ENCODE data around the gene PDE9A. TPM values are rescaled to one million over a fixed set of nuclear protein-coding genes. Genes with fewer than 3 reads are reported as not detected.

The PDE9A gene
- total and polyA plus RNA-seq, 2 of the 4 experiments (the other 2 are of a cell fraction) = 0.89 to 0.90 TPM

DNA sequence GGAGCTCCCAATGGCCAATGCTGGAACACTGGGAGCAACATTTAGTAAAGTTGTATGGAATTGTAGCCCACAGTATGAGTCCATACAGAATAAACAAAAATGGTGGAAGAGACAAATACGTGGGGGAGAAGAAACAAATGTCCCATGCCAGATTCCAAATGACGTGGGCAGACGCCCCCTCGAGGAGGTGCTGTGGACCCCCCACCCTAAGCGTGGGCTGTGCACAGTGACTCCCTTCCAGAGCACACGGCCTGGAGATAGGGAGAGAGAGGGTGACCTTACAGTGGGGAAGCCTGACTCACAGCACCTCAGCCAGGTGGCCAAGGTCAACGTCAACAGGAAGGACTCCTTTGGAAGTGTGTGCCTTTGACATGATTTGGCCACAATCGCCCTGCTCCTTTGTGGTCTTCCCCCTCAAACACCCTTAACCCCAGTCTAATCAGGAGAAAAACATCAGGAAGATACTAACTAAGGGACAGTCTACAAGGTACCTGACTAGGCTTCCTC lies 13.7 kb upstream of the PDE9A start:
- WGBS, 2 experiments (ENCODE audit: extremely low coverage in 2 of 2, insufficient read length in 1 of 2) = 100% methylated on average over 1 of the region's 8 CpGs; no CpG with 5 or more reads in 1 of the 2 experiments
- Histone ChIP-seq H3K36me3 (ENCODE audit: control insufficient read depth, insufficient read depth, low read length) (no peaks in the 10 kb centered on the region), H3K27ac (ENCODE audit: insufficient read depth, low read length) (no peak overlapping the region), H4K20me1 (ENCODE audit: insufficient read depth, low read length) (peaks cover 2% of the 10 kb centered on the region; the same call in 1 of the 2 replicates), H2BK5ac (ENCODE audit: low read depth, low read length, poor library complexity, severe bottlenecking) (no peak overlapping the region), H3K27me3 (ENCODE audit: control insufficient read depth, insufficient read depth, low read length) (no peaks in the 10 kb centered on the region; the same call in 1 of the 2 replicates), H2BK15ac (ENCODE audit: low read depth, low read length) (no peak overlapping the region), H4K91ac (ENCODE audit: insufficient read depth, low read depth, low read length) (no peak overlapping the region; the same call in 1 of the 2 replicates), H2AFZ (replicated peaks; ENCODE audit: low read length, poor library complexity) (no peak overlapping the region), H3K4me3 (ENCODE audit: insufficient read depth, low read depth, low read length) (no peak overlapping the region), H3K4me2 (ENCODE audit: low read depth, low read length) (no peak overlapping the region), H3K18ac (ENCODE audit: low read depth, low read length) (no peak overlapping the region; the same call in 1 of the 2 replicates), H2AK5ac (ENCODE audit: low read depth, low read length) (no peak overlapping the region), H3K56ac (ENCODE audit: extremely low read depth, insufficient read depth, low read length) (no peak overlapping the region), H3K4me1 (ENCODE audit: control insufficient read depth, insufficient read depth, low read length) (peaks cover 18% of the 10 kb centered on the region), H3K9me3 (ENCODE audit: control insufficient read depth, insufficient read depth, low read length) (no peaks in the 10 kb centered on the region), H3K4ac (ENCODE audit: low read depth, low read length) (no peak overlapping the region), H4K5ac (ENCODE audit: low read depth, low read length) (no peak overlapping the region), H3K9me1 (ENCODE audit: insufficient read depth, low read length) (no peaks in the 10 kb centered on the region), H3K79me1 (ENCODE audit: low read depth in 1 of 2, low read length in 2 of 2) (no peaks in the 10 kb centered on the region), H2BK20ac (ENCODE audit: low read depth, low read length) (no peak overlapping the region), H3K9ac (ENCODE audit: low read depth, low read length) (no peak overlapping the region), H3K23ac (ENCODE audit: low read depth, low read length) (no peak overlapping the region), H4K8ac (ENCODE audit: low read depth in 2 of 2, low read length in 2 of 2) (no peak overlapping the region), H3K14ac (replicated peaks; ENCODE audit: low read depth, low read length) (no peak overlapping the region; the same call in 1 of the 2 replicates), H2BK120ac (ENCODE audit: low read depth, low read length) (no peak overlapping the region), H2AK9ac (replicated peaks; ENCODE audit: low read depth, low read length, poor library complexity) (no peak overlapping the region)
- no peak for TF ChIP-seq MXI1 (IDR thresholded peaks at IDR 0.05; ENCODE audit: borderline replicate concordance, low read depth, low read length)
- no peak for TF ChIP-seq CHD1 (IDR thresholded peaks at IDR 0.05; ENCODE audit: low read depth, low read length)
- no peak for TF ChIP-seq RCOR1 (IDR thresholded peaks at IDR 0.05; ENCODE audit: insufficient replicate concordance, low read length)
- no peak for TF ChIP-seq MAFK (IDR thresholded peaks at IDR 0.05; ENCODE audit: low read depth, low read length)
- TF ChIP-seq CEBPB (IDR thresholded peaks at IDR 0.05; ENCODE audit: low read depth, low read length) = no peak
- no peak for TF ChIP-seq NFE2L2 (IDR thresholded peaks at IDR 0.05; ENCODE audit: low read depth, low read length)
- no peak for TF ChIP-seq POLR2A (IDR thresholded peaks at IDR 0.05; ENCODE audit: low read depth, low read length)
- CTCF ChIA-PET = no interaction called here
- DNase-seq (no peak), ATAC-seq (ENCODE audit: low read depth) (no peak)
- in situ Hi-C loops (cut with MboI; ENCODE audit: low sequenced_read_pairs) = no loop called here
- POLR2A ChIA-PET (ENCODE audit: unreplicated experiment) = no interaction called here
- dilution Hi-C loops (cut with HindIII; ENCODE audit: low sequenced_read_pairs, unreplicated experiment) = no loop called here
- intact Hi-C loops (cut with micrococcal nuclease) = no loop called here
- BruUV-seq (replicated peaks) = no TSS peak
